GM21825 (cell line): Measurements from ENCODE around the gene DPH7.
"Not testable (repeated sequence)": the region's sequence is repeated elsewhere in the genome, so short reads cannot be mapped to it uniquely, and the experiment has no call there.

Experiments
- ATAC-seq: cut with Tn5 transposase; IDR thresholded peaks from one replicate; pipeline ENCODE4 v1.9.1; 2021; ENCODE audit warnings: mild to moderate bottlenecking, moderate library complexity; ENCODE audit not compliant: unreplicated experiment

Gene DPH7

DNA sequence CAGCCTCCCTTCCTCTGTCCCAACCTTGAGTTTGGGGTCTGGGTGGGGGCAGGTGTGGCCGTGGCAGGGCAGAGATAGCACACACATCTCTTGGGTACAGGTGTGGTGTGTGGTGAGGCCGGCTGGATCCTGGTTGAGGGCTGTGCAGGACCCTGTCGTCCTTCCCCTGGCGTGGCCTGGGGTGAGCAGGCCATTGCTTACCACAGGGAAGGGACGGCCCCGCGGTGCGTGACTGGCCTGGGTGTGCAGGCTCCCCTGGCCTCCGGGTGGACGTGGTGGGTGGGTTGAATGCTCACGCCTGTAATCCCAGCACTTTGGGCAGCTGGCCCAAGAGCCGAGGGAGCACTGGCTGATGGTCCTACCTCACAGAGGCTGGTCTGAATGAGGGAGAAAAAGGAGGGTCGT lies 28.0 kb upstream of the DPH7 start:
- ATAC-seq = no peak

GRCh38 chr9:137606005-137606621 lies 27.4 kb upstream of the DPH7 start:
- ATAC-seq = peak; percentile 16

GRCh38 chr9:137605121-137606004 lies 26.6 kb upstream of the DPH7 start, which contains the start of gene ARRDC1:
Gene ARRDC1, plus strand, starts transcription at chr9:137605686. Its CDS starts 32 bp downstream, at chr9:137605718.
- peak; percentile 76 for ATAC-seq

- no peak for ATAC-seq
Measured at GRCh38 chr9:137604345-137605086, 25.8 kb upstream of the DPH7 start.

DNA sequence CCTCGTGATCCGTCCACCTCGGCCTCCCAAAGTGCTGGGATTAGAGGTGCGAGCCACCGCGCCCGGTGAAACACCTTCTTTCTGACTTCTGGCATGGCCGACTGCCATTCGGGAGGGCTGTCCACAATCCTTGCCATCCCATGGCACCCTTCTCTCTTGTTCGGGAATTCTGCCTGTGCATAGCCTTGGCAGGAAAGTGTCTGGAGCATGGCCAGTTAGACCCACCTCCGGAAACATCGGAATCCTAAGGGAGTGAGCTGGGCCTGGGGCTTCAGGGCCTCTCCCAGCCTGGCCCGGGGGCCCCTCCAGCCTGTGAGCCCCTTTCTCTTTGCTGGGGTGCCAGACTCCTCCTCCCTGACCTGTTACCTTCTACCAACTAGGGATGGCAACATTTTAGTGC lies 25.2 kb upstream of the DPH7 start:
- no peak for ATAC-seq

GRCh38 chr9:137602661-137603060 lies 23.9 kb upstream of the DPH7 start:
- no peak for ATAC-seq

DNA sequence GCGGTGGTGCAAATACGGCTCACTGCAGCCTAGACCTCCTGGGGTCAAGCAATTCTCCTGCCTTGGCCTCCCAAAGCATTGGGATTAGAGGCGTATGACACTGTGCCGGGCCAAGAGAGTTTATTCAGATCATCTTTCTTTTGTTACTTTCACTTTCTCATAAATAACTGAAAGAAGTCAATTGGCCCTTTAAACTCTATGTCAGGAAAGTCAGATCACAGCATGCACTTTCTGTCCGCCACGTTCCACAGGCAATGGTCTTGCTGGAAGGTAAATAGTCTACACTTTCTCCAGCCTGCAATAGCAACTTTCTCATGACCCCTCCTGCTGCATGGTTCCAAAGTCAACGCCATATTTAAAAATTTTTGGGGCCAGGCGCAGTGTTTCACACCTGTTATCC lies 20.2 kb upstream of the DPH7 start:
- no peak for ATAC-seq

- not testable (repeated sequence) for ATAC-seq
Measured at GRCh38 chr9:137596577-137596976, 17.9 kb upstream of the DPH7 start.

GRCh38 chr9:137593176-137593575 lies 14.5 kb upstream of the DPH7 start:
- ATAC-seq = no peak

DNA sequence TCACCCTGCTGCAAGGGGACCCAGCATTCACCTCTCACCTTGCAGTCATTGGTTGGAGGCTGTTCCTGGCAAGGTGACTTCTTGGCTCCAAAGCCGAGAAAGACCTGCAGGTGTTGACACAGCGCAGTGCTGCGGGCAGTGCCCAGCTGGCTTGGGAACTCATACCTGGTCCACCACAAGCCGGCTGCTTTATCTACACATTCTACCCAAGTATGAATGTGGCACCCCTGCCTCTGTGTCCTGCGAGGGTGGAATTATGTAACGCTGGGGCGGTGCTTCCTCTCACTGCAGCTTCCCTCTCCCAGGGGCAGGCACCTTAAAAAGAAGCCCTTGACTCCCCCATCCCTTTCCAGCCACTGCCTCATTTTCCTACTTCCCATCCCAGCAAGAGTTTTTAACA lies 14.0 kb upstream of the DPH7 start:
- ATAC-seq = no peak

- ATAC-seq = peak; percentile 78
Measured at GRCh38 chr9:137590469-137591383, 12.0 kb upstream of the DPH7 start, which contains the start of gene ZMYND19. Gene ZMYND19, minus strand, starts transcription at chr9:137590512. Its CDS starts 249 bp downstream, at chr9:137590263.

GRCh38 chr9:137590123-137590468 lies 11.4 kb upstream of the DPH7 start:
- no peak for ATAC-seq

- peak; percentile 23 for ATAC-seq
Measured at GRCh38 chr9:137589441-137590122, 10.9 kb upstream of the DPH7 start.

- ATAC-seq = no peak
Measured at GRCh38 chr9:137588891-137589290, 10.2 kb upstream of the DPH7 start.

- ATAC-seq = no peak
Measured at GRCh38 chr9:137588311-137588710, 9.6 kb upstream of the DPH7 start.

- no peak for ATAC-seq
Measured at GRCh38 chr9:137586854-137587253, 8.1 kb upstream of the DPH7 start.

DNA sequence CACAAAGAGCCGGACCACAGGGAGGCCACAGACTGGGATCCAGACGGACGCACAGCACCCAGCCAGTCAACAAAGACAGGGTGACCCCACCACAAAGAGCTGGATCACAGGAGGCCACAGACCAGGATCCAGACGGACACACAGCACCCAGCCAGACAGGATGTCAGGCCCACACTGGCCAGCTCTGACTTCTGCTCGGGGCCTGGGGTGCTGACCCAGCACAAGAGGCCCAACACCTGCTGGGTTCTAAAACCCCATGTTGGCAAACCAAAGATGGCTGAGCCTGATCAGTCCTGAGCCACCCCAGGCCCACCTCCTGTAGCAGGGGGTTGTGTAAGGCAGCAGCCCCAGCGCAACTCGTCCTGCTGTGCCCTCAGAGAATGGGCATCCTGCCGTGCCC lies 5.2 kb upstream of the DPH7 start:
- no peak for ATAC-seq

DNA sequence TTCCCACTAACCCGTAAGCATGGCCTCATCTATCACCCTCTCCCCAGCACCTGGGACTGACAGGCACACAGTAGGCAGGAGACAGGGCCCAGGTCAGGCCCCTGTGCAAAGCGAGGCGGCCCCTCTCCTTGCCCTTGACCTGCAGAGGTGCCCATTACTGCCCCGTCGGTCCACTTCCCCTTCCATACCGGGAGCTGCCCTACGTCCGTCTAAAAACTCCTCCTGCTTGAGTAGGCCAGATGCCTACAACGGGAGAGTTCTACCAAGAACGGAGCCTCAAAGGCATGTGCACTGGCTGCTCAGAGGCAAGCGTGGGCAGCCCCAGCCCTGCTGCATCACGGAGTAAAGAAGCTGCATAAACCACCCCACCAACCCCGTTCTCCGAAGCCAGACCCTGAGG lies 4.6 kb upstream of the DPH7 start:
- ATAC-seq = no peak

DNA sequence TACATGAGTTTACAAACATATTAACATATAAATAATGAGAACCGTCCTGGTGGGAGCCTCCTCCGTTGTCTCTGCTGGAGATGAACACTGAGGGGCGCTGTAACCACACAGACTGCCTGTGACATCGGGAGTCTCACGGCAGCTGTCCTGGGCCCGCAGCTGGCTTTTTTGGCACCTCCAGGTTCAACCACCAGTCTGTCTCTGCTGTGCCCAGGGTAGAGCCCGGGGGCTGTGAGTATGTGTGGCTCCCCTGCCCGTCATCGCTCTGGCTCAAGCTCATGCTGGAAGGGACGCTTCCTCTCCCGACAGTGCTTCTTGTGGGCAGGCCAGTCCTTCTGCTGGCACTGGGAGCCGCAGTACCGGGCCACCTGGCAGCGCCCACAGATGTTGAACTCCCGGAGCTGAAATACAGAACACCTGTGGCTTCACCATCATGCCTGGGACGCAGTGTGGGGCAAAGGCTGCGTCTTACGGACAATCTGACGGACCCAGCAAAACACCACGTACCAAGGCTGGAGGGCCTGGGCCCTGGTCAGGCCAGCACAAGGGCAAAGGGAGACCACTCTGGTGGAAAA lies 3.6 kb upstream of the DPH7 start:
- no peak for ATAC-seq
